SIG-M5 treated with dmso at 0.1 percent for 504 hours (cell line): ENCODE results near the gene CDK5R2.

Source experiments
- DNase-seq: peaks from one replicate; lab custom pipeline; 2025; ENCODE audit not compliant: unreplicated experiment; lab: John Stamatoyannopoulos, UW

The CDK5R2 gene

DNA sequence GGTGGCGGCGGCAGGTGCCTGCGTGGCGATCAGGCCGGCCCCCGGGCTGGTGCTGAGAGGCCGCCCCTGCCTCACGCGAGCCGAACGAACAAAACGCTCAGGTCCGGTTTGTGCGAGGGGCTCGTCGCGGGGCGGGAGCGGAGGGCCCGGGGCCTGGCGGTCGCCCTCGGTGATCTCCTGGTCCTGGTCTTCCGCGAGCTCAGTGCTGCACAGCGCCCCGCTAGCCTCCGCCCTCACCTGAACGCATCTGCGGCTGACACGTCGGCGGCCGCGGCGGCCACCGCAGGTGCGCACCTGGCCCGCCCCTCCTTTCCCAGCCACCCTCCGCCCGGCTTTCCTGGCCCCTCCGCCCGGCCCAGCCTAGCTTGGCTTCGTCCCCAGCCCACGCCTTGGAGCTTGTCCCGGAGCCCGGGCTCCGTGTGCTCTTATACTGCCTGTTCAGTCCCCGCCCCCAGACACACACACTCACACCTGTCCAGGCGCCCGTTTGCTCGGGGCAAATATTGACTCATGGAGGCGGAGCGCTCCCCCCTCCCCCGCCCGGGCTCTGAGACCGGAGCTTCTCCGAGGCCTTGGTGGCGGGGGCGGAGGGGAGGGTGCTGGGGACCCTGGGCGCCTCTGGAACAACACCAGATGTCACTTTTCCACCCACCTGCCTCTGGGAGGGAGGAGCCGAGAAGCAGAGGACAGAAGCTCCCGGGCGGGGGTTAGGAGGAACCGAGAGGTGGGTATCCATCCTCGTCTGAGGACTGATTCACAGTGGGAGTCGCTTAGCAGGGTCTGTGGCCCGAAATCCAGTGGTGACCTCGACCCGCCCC lies 42.3 kb downstream of the CDK5R2 start:
- DNase-seq = no peak

DNA sequence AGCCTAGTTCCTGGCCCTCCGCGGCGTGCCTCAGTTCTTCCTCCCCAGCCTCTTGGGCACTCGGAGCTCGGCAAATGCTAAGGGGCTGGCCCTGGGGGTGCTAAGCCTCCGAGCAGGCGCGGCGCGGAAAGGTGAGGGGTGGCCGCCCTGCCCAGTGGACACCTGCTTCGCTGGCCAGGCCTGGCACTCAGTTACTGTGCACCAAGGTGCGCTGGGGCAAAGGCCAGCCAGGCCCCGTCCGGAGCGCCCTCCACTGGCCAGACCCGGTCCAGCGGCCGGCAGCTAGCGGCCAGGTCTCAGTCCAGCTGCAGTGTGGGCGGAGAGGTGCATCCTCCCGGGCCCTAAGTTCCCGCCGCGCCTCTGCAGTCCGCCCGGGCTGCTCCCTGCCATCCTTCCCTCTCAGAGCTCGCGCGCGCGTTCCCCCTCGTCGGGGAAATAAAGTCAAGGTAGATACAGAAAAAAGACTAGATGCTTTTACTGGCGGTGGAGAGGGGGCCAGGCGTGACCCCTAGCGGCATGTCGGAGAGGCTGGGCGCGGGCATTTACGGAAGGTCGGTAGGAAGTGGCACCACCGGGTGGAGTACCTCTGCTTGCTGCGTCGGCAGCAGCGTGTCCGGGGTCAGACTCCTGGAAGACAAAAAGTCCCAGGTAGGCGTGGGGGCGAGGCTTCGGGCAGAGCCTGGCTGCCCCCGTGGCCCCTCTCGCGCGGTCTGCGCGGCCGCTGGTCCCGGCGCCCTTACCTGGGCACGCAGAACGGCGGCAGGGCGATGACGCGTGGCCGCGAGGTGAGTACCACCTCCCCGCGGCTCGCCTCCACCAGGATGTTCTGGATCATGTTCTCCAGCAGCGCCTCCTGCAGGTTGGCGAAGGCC lies 43.2 kb downstream of the CDK5R2 start:
- no peak for DNase-seq

DNA sequence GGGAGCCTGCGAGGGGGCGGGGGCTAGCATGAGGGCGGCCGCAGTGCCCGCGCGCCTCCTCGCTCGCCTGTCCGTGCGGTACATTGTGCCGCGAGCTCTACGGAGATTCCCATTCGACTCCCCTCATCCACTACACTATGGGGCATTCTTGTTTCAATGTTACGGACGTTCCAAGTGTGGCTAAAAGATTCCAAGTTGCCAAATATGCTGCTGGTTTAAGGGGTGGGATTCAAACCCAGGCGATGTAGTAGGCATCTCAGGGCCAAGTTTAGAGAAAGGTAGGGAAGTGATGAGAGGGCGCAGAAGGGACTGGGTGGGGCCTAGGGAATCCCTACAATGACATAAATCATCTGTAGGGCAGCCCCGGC lies 43.8 kb downstream of the CDK5R2 start:
- DNase-seq = no peak

DNA sequence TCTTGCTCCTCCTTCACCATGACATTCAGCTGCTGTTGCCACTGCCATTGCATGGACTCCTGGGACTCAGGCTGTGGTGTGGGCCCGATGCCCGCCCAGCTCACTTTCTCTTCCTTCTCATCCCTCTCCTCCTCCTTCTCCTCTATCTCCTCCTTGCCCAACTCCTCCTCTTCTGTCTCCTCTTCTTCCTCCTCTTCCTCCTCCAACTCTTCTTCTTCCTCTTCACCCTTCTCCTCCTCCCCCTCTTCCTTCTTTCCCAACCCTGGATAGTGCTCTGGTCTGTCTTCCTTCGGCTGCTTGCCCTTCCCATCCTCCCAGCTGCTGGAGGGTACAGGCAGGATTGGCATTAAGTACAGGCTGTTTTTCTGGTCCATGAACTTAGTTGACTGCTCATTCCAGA lies 44.5 kb downstream of the CDK5R2 start:
- no peak for DNase-seq

DNA sequence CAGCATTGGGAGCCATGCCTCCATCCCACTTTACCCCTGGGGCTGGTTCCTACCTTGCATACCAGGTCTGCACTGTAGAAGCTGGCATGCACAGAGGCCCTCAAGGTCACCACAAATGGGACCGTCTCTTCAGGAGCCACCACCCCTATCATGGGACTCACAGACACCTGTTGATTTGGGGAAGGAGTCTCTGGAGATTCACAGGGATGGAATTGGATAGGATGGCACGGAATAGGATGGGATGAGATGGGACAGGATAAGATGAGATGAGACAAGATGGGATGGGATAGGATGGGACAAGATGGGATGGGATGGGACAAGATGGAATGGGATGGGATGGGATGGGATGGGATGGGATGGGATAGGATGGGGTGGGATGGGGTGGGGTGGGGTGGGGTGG lies 49.8 kb downstream of the CDK5R2 start:
- no peak for DNase-seq

DNA sequence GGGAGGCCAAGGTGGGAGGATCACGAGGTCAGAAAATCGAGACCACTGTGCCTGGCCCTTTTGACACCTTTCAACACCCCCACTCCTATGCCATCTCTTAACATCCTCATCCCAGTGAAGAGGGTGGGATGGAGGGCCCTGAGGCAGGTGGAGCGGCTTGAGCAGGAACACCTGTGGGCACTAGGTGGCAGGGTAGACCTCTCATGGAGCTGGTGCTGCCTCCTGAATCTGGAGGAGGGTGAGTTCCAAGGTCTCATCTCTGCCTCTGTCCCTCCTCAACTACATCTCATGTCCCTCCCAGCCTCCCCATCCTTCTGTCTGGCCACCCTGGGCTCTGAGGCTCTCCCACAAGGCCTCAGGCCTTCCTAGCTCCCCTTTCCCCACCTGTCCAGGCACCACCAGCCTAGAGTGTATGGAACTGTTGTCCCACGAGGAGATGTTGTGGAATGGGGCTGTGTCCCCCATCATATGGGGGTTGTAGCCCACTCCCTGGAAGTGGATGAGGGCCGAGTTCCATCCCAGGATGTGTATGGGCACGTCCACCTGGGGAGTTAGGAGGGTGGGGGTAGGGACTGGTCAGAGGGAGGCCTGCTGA lies 50.8 kb downstream of the CDK5R2 start:
- no peak for DNase-seq

DNA sequence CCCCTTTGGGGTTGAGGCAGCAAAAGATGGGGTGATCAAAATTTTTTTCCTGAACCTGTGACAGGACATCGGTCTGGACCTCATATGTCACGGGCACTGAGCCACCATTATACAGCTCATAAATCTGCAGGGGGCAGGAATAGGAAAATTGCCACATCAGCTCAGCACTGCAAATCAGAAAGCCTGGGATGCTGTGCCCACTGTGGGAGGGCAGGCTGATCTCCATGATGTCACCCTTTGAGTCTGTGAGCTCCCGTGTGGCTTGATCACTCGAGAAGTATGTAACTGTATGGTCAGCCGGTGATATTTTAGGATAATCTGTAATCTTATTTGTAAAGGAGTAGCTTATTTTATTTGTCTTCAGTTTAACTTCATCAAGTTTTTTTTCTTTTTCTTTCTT lies 51.4 kb downstream of the CDK5R2 start:
- no peak for DNase-seq
